PC-3 (cell line): ENCODE data around the gene BRF1.

ENCODE experiments used
- EZH2 ChIP-seq: fragments of 300-600 bp; sonication (generic); IDR thresholded peaks from one replicate; pipeline ENCODE4 v1.6.1; 2017; ENCODE audit warnings: antibody characterized with exemption, mild to moderate bottlenecking, low read length; ENCODE audit not compliant: unreplicated experiment
- EZH2phosphoT487 ChIP-seq: fragments of 300-600 bp; sonication (generic); IDR thresholded peaks from 2 replicates; pipeline ENCODE4 v1.6.1; 2018; ENCODE audit warnings: mild to moderate bottlenecking, antibody characterized with exemption, low read length, borderline replicate concordance
- TF ChIP-seq, protein P1 (sequence below): fragments of 300-600 bp; sonication (generic); conservative IDR thresholded peaks from 2 replicates; pipeline ENCODE4 v1.5.1; 2017; ENCODE audit warnings: antibody characterized with exemption, low read depth, mild to moderate bottlenecking, low read length

DNA sequence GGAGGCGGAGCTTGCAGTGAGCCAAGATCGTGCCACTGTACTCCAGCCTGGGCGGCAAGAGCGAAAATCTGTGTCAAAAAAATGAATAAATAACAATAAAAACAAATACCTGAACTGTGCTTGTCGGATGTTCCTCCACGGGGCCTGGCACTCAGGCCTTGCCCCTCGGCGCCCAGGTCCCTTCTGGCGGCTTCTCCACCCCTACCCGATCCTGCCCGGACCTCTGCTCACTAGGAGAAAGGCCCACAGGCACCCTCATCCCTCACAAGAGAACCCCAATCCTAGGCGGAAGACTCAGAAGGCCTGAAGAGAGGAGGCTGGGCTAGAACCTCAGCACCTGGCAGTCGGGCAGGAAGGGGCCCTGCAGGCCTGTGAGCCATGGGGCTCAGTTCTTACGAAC is 73.5 kb downstream of the BRF1 start:
- TF ChIP-seq, protein P1, sequence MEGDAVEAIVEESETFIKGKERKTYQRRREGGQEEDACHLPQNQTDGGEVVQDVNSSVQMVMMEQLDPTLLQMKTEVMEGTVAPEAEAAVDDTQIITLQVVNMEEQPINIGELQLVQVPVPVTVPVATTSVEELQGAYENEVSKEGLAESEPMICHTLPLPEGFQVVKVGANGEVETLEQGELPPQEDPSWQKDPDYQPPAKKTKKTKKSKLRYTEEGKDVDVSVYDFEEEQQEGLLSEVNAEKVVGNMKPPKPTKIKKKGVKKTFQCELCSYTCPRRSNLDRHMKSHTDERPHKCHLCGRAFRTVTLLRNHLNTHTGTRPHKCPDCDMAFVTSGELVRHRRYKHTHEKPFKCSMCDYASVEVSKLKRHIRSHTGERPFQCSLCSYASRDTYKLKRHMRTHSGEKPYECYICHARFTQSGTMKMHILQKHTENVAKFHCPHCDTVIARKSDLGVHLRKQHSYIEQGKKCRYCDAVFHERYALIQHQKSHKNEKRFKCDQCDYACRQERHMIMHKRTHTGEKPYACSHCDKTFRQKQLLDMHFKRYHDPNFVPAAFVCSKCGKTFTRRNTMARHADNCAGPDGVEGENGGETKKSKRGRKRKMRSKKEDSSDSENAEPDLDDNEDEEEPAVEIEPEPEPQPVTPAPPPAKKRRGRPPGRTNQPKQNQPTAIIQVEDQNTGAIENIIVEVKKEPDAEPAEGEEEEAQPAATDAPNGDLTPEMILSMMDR: no peak
- TF ChIP-seq EZH2 (no peak), EZH2phosphoT487 (no peak)
